GM23338 (cell line): ENCODE results near the gene GPD1L. TPM values are rescaled to one million over a fixed set of nuclear protein-coding genes. Genes with fewer than 3 reads are reported as not detected.

Experiments
- polyA plus RNA-seq: library from polyadenylated mRNA; unstranded; fragments of >200 nt; fragmentation: Nextera tagmentation; extraction: Ambion mirVana; gene quantifications from 2 replicates; pipeline ENCODE4 v1.2.1, GENCODE V29; 2016
- total RNA-seq: library from RNA; depleted of rRNA; stranded (reverse); fragments of >200 nt; shearing (Covaris generic); gene quantifications from 2 replicates; pipeline ENCODE4 v1.2.3, GENCODE V29; 2014; rRNA removed

The GPD1L gene
- total and polyA plus RNA-seq, 2 experiments from 2014 or later: 2.0 to 6.4 TPM

Other genes starting within 250 kb of the GPD1L start
- 149 and 204 TPM in 2 replicates for gene OSBPL10, start 125.4 kb upstream of the GPD1L start, total RNA-seq
- gene OSBPL10, start 125.4 kb upstream of the GPD1L start, polyA plus RNA-seq: 20.0 and 23.8 TPM in 2 replicates
- 12.4 and 14.7 TPM in 2 replicates for gene ZNF860, start 124.9 kb upstream of the GPD1L start, total RNA-seq
- 2.7 and 5.2 TPM in 2 replicates for gene ZNF860, start 124.9 kb upstream of the GPD1L start, polyA plus RNA-seq
- 14.3 and 24.5 TPM in 2 replicates for gene CMTM8, start 132.1 kb downstream of the GPD1L start, total RNA-seq
- 19.9 and 22.2 TPM in 2 replicates for gene CMTM8, start 132.1 kb downstream of the GPD1L start, polyA plus RNA-seq